Amniotic stem cell (primary cell): ENCODE measurements around the gene OXCT1.
"Not testable (repeated sequence)": the region's sequence is repeated elsewhere in the genome, so short reads cannot be mapped to it uniquely, and the experiment has no call there.

Source experiments
- DNase-seq: peaks from one replicate; lab custom pipeline; 2025; lab: John Stamatoyannopoulos, UW

OXCT1 gene

DNA sequence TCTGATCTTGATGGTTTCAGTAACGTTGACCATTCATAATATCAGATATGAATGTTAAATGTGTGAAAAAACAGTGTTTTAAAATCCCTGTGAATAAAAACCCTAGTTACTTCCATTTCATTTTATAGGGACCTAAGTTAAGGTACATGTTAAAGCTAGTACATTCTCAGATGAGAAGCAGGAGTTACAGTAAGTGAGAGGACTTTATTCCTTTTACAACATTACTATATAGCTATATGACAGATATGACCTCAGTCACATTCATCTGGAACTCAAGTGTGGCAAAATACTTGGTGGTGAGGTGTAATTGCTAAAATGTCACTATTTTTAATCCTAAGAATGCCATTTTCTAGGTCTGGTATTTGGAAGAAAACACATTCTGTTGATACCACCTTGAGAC, 96.4 kb downstream of the OXCT1 start:
- no peak for DNase-seq

DNA sequence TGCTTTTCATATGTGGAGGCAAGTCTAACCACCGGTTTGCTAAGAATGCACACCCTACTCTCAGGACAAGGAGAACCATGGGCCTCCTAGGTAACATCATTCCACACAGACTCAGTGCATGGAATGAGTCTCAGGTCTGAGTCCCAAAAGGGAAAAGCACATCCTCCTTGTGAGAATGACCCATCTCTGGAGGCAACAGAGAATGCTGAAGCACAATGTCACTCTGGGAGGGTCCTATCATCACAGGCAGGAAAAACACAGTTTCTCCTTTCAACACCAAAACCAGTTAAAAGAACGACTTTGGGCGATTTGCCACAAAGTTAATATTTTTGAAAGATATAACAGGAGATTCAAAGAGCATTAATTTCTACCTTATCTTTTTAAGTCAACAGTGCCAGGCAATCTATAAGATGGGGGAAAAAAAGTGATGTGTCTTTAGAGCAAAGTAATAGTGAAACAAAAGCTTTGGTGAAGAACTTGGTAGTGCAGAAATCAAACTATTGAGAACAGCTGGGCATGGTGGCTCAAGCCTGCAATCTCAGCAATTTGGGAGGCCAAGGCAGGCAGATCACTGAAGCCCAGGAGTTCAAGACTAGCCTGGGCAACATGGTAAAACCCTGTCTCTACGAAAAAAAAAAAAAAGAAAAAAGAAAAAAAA, 97.3 kb downstream of the OXCT1 start:
- DNase-seq, result no peak

DNA sequence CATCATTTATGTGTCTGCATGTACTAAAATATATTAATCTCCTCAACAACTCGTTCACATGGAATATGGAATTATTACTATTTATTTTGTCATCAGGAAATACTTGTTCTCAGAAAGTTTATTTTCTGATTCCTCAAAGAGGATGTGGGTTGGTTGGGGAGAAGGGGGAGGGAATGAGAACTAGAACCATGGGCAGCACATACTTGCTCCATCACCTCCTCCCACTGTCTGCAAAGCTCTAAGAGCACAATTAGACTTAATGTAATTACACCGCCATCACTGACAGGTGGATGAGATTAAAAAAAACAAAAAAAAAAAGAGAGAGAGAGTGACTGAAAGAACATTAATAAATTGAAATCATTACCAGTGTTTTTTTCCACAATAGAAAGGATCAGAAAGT, 98.2 kb downstream of the OXCT1 start:
- DNase-seq, result no peak

DNA sequence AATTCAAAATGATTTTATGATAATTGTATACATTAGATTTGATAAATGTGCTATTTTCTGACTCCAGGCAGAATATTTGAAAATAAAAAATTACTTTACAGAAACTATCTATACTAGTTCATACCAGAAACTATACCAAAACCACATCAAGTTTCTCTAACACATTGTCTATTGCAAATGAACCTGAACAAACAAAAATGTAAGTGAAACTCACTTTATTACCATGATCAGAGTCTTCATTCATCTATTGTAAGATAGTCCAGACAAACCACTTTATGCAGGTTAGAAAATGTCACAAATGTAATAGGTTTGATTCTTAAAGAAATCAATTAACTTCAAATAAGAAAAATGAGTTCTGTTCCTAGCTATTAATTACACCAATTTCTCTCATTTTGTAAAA, 99.4 kb downstream of the OXCT1 start:
- DNase-seq, result no peak

DNA sequence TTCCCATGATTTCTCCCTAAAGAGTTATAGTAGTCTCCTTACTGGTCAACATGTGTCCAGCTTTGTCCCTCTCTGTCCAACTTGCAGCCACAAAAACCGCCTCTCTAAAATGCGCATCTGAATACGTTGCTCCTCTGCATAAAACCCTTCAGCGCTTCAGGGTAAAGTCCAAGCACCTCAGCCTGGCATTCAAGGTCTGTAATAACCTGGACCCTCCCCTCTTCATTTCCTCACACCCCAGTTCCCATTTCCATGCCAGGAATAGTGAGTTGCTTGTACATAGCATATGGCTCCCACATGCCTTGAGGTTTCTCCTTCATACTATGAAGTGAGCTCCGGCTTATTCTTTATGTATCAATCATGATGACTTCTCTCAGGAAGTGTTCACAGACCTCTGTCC, 101.5 kb downstream of the OXCT1 start:
- DNase-seq, result no peak

DNA sequence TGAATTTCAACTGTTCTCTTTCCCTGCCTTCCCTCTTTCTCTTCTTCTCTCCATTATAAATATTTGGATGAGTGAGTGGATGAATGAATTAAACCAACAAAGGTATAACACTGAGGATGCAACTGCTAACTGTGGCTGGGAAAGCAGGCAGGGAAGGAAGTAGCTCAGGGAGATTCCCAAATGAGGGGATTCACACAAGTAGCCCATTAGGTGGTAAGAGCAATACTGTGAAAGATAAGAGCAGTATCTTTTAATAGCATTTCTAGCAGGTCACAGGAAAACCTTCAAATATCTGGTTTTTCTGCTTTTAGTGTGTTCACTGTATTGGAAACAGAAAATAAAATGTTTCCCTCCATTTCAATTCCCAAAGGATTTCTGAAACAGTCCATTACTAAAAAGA, 105.6 kb downstream of the OXCT1 start:
- DNase-seq, result no peak

DNA sequence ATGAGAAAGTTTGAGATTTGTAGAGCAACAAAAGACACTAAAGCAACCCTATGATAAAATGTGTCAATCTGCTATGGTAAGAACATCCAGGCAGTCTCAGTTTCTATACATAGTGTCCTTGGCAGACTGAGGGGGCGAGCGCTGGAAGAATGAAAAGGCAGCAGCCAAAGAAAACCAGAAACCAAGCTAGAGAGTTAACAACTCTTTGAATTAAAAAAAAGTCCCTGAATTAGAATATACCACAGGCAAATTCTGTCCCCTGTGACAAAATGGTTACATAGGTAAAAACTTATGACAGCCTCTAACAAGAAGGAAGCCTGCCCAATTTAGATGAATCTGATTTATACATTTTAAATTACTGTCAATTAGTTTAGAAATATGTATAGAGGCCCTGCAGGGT, 106.7 kb downstream of the OXCT1 start:
- DNase-seq, result no peak

DNA sequence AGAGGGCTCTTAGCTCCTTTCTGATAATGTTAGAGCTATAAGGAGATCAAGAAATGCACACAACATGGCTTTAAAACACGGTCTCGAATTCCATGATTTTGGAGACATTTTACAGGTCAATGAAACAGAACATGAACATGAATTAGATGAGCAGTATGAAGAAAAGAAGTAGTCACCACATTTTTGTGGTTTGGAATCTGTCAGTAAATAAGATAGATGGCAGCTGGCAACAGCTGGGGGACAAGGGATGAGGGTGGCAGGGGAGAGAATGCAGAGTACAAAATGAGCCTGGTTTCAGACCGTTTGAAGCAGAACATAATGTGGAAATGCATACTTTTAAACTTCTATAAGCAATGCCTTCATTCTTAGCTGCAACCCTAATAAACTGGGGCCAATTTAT, 107.1 kb downstream of the OXCT1 start:
- no peak for DNase-seq

DNA sequence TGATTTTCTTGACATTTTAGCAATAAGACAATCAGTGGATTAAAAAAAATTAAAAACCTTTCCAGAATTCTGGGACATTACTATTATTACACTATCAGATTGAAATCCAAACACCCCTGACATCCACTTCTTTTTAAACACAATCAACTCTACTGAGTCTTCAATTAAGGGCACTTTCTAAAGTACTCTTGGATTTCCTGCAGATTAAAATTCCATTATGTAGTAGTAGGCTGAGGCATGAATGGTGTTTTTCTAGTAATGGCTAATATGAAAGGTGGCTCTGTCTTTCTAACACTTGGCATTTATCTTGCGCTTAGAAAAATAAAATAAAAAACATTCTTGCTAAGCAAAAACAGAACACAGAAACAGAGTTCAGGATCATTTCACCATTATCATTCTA, 107.8 kb downstream of the OXCT1 start:
- DNase-seq, result no peak

DNA sequence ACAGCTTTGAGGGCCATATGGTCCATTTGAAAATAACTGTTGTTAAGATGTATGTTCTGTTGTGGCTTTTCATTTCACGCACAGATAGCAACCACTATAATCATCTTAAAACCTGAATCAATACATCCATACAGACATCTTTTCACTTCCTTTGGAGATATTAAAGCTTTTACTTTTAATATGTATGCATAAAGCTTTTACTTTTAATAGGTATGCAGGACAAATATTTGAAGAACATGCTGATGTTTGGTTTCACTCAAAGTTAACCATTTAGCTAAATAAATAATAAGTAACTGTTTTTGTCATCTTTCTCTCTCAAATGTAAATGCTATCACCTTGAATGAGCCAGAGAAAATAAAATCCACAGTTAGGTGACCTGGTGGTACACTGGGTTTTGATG, 108.6 kb downstream of the OXCT1 start:
- DNase-seq, result no peak

DNA sequence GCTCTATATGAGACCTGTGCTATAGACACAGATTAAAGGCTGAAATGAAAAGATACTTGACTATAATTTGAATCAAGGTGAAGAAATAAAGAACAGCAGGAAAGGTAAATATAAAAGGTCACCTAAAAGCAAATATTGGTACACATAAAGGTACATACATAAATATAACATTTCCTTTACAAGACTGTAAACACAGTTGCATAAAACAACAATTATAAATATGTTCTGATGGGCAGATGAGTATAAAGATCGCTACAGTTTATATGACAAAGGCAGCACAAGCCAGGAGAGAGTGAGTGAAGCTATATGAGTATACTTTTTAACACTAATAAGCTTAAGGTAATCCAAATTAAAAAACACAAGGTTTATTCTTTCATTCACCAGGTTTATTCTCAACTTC, 114.5 kb downstream of the OXCT1 start:
- no peak for DNase-seq

DNA sequence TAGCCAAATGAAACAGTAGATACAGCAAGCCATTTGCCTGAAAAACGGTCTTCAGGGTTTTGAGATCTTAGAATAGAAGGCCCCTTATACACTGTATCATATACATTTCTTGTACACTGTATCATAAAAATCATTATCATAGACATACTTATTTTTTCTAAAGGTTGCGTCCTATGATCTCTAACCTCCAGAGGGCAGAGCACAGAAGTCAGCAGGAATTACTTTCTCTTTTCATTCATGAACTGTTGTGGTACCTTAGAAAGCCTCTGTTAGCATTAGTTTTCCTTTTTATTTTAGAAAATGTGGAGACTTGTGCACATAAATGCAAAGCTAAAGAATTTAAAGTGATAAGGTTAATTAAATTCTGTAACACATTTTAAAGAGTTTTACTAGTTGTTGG, 115.4 kb downstream of the OXCT1 start:
- DNase-seq, result no peak

DNA sequence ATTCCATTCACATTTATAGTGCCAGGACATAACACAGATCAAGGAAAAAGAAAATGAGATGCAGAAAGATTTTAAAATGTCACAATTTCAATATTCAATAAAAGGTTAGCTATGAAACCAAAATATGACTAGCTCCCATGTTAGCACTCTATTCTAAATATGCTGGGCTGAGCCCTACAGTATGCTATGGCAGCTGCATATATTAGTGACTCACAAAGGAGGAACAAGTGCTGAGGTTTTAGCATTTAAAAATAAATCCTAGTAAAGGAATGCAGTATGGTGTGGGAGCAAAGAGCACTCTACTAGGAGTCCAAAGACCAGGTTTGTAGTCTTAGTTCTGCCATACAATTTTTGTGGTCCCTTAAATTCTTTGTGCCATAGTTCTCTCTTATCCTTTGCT, 118.4 kb downstream of the OXCT1 start:
- no peak for DNase-seq

DNA sequence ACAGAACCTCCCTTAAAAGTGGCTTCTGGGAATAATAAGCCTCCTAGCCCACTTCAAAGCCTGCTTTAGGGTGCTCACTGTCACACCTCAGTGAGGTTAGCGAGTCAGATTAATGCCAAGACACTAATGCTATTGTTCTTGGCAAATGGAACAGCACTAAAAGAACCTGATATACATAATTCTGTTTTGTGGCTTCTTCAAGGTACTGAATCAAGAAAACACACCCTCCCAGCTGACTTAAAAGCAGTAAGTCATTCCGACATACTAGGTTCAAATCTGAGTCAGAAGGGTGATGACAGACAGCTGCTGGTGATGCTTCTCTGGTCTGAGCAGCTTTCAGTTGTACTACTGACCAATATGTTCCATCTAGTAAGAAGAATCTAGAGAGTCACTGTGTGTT, 121.6 kb downstream of the OXCT1 start:
- DNase-seq, result no peak

DNA sequence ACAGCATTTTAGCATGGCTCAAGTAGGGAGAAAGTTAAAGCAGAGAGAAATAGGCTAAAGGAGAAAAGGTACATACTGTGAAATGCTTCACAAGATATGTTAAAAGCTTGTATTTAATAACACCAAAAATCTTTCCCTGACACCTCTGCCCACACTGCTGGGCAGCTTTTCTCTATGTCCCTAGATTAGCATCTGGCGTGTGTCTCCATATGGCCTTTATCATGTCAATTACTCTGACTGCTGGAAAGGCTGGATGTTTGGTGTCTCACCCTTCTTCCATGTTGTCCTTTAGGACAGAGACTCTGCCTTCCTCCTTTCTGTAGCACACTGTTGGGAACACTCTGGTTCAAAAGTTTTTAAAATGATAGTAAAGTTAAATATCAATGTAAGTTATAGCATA, 122.5 kb downstream of the OXCT1 start:
- no peak for DNase-seq

DNA sequence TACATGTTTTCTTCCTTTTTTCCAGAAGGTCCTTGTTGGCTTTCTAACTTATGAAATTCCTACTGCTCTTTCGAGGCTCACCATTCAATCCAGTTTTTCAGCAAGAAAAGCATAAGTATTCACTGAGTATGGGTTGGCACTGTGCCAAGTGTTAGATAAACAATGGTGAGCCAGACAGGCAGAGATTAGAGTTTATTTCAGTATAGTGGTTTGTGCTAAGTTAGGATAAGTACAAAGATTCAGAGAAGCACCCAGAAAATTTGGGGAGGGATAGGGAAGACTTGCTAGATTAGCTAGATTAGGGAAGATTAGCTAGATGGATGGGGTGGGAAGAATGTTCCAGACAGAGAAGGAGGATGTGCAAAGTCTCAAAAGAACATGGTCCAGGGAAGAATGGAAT, 122.9 kb downstream of the OXCT1 start:
- DNase-seq, result no peak

DNA sequence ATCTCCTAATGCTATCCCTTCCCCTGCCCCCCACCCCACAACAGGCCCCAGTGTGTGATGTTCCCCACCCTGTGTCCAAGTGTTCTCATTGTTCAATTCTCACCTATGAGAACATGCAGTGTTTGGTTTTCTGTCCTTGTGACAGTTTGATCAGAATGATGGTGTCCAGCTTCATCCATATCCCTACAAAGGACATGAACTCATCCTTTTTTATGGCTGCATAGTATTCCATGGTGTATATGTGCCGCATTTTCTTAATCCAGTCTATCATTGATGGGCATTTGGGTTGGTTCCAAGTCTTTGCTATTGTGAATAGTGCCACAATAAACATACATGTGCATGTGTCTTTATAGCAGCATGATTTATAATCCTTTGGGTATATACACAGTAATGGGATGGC, 127.6 kb downstream of the OXCT1 start:
- not testable (repeated sequence) for DNase-seq

DNA sequence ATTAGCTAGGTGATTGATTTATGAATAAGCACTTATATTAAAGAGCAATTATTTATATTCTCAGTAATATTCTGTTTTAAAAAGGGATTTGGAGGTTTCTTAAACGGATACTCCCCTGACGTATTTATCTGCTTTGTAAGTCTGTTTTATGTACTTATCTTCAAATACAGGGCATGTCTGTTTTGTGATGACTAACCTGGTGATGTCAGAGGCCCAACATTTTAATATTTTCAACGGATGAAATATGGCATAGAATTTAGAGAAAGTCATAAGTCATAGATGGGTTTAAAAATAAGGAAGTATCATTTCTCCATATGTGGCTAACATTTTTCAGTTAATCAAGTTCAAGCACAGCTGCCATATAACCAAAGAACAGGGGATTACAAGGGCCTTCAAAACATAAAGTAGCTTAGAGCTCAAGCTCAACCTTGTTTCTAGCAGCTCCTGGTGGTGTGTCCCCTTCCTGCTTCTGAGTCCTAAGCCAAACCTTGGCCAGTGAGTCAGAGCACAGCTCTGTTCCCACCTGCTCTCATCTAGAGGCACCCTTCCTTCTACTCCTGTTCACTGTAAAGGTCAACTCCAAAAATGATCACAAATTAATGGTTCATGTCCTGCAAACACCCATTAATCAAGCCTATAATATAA, 131.4 kb downstream of the OXCT1 start:
- no peak for DNase-seq

DNA sequence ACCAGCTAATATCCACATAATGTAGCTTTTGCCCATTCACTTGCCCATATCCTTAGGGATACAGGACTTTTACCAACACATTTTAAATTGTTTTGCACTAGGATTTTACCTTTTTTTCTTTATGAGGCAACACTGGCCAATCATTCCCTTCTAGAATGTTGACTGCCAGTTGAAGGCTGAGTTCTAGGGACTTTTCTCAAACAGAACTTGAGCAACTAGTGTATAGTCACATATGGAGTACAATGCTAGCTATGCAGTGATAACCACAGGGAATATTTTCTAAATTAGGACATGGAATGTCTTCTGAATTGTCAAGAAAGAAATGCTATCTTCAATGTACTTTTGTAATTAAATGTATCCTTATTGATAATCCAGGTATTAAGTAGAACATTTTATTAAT, 133.6 kb downstream of the OXCT1 start:
- DNase-seq, result no peak

DNA sequence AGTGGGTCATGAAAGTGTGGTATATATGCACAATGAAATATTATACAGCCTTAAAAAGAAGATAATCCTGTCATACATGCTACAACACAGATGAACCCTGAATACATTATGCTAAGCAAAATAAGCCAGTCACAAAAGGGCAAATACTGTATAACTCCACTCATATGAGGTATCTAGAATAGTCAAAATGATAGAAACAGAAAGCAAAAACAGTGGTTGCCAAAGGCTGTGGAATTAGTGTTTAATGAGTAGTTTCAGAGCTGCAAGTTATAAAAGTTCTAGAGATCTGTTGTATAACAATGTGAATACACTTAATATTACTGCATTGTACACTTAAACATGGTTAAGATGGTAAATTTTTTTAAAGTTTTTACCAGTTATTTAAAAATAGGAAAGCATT, 135.0 kb downstream of the OXCT1 start:
- no peak for DNase-seq

DNA sequence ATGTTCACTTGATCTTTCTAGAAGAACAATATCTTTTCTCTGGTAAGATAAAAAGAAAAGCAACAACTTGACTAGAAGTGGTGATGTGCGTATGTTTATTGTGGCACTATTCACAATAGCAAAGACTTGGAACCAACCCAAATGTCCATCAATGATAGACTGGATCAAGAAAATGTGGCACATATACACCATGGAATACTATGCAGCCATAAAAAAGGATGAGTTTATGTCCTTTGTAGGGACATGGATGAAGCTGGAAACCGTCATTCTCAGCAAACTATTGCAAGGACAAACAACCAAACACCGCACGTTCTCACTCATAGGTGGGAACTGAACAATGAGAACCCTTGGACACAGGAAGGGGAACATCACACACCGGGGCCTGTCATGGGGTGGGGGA, 140.8 kb downstream of the OXCT1 start:
- DNase-seq, result not testable (repeated sequence)

DNA sequence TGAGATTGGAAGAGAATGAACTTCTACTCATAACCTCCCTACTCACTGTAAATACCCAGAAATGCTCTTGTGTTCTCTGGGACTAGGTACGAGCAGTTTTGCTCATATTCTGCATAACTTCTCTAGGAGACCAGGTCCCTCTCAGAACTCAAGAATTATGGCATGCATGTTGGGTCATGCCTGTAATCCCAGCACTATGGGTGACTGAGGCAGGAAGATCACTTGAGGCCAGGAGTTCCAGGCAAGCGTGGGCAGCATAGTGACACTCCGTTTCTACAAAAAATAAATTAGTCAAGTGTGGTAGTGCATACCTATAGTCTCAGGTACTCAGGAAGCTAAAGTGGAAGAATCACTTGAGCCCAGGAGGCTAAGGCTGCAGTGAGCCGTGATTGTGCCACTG, 141.9 kb downstream of the OXCT1 start:
- DNase-seq, result no peak

DNA sequence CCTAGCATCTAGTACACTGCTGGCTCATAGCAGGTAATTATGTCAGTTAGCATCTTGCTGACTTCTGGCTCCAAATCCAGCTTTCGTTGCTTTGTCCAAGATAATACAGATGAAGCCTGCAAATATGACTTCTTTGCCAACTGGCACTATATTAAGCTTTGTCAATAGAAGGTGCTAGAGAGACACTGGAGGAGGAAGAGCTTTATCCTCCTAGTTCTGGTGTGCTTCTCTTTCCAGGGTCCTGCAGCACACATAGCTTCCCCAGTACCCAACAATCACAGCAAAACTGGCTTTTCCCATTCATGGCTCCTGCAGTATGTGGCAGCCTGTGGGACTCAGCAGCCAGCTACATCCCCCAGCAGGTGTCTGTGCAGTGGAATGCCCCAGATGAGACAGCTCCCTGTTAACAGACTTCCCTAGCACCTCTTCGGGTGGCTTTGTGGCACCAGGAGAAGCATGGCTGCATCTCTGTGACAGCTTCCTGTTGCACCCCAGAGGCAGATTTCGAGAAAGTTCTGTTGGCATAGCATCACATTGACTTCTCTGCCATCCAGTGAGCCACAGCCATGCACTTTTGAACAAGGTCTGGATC, 147.8 kb downstream of the OXCT1 start:
- no peak for DNase-seq

DNA sequence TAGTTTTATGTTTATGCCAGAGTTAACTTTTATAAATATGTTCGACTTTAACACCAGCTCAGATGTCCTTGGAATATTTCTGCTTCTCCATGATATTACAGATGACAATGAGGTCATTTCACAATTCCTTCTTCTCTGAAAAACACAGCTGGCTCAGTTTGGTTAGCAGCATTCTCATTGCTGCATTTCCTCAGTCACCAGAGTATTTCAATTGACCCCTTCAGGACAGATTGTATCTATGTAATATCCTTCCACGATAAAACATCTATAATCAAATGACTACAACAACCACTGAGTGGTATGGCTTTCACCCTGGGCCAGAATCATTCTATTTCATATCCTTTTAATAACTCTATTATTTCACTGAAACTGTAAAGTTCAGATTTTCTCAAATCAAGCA, 148.7 kb downstream of the OXCT1 start:
- DNase-seq, result no peak
